ENCODE data around the gene DAAM2.

Gene DAAM2

GRCh38 chr6:39791850-39792539 lies at the start of gene DAAM2:
Gene DAAM2, plus strand, starts transcription at chr6:39792376. Its CDS starts 63,927 bp downstream, at chr6:39856303.
- DNase-seq = no peak

GRCh38 chr6:39746795-39747194 lies 45.4 kb upstream of the DAAM2 start:
- DNase-seq = no peak

GRCh38 chr6:39752835-39753724 lies 39.1 kb upstream of the DAAM2 start:
- DNase-seq = no peak

DNA sequence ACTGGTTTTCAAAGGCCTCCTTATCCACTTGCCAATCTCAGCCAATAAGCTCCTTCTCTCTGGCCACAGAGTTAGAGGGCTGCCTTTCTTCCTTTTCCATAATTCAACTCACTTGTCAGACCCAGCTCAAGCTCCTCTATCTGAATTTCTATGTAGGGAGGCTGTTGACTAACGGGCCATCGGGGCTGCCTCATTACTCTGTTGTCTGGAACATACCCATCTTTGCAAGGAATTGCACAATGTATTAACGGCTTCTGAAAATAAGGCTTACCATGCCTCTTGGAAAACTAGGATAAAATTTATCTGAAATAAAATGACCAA lies 38.5 kb upstream of the DAAM2 start:
- no peak for DNase-seq

DNA sequence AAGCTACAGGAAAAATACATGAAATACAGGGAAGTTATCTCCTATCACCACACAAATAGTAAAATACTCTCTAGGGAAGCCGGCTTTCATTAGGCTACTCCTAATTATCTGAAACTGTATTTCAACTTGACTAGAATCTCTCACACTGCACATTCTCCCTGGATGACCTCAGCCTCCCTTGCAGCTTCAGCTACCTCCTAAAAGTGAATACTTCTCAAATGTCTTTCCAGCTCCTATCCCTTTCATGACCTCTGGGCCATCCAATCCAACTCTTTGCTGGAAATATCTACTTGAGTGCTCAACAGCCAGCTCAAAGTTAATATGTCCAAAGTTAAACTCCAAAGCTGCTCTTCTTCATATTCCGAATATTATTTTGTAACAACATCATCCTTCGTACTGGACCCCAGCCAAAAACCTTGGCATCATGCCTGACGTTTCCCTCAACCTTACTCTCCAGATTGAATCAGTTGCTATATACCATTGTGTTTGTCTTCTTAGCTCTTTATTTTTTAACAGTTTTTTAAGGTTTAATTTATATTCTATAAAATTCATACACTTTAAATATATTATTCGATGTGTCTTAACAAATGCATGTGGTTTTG lies 37.6 kb upstream of the DAAM2 start:
- DNase-seq = no peak

DNA sequence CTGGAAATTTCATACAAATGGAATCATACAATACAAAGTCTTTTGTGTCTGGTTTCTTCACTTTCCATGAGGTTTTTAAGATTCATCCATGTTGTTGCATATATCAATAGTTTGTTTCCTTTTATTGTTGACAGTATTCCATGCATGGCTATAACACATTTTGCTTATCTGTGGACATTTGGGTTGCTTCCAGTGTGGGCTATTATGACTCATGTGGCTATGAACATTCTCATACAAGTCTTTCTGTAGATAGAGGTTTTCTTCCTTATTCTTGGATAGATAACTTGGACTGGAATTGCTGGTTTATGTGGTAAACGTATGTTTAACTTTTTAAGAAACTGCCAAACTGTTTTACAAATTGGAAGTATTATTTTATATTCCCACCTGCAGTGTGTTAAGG lies 36.9 kb upstream of the DAAM2 start:
- no peak for DNase-seq

GRCh38 chr6:39756582-39756981 lies 35.6 kb upstream of the DAAM2 start:
- DNase-seq = no peak

DNA sequence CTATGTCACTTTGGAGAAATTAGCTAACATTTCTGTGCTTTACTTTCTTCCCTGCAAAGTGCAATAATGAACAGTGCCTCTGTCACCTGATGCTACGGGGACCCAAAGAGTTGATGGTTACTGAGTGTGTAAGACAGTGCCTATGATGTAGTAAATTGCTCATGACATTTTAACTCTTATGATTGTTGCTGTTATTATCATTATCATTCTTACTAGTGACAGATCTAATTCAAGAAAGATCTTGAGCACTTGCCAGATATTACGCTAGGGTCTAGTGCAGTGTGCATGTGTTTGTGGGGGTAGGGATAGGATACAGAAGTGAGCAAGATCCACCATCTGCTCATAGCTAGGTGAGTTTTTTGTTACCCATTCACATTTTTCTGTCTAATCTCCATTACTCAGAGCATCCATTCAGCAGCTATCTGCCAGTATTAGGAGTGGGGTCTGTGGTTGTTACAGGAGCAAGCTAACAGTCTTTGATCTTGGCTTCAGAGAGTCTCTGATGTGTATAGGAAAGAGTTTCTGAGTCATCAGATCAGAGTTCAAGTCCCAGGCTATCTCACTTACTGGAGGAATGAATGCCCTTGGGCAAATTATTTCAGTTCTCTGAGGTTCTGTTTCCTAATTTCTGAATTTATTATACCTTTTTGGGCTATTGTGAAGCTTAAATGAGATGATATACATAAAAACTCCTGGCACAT lies 33.1 kb upstream of the DAAM2 start:
- no peak for DNase-seq

- DNase-seq = no peak
Measured at GRCh38 chr6:39760226-39760952, 31.8 kb upstream of the DAAM2 start.

DNA sequence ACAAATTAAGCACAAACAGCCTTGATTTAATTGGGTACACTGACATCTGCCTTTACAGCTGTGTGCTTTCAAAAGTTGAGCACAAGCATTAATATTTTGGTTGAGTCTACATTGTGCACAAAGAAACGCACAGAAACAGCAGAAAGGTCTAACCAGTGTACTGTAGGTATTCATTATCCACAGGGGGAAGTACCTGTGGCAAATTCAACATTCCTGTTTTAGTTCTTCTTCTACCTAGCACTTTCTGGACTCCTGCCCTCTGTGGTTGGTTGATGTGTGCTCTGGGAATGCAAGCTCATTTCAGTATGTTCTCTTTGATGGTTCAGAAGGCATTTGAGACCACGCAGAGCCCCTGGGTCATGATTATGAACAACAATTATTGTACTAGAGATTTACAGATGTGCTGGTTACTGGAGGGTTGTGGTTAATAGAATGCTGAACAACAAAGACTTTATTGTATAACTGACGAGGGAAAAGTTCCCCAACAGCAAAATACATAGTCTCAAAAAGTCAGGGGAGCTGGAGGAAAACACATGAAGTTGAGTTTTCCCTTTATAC lies 26.6 kb upstream of the DAAM2 start:
- no peak for DNase-seq

- DNase-seq = no peak
Measured at GRCh38 chr6:39769012-39769411, 23.2 kb upstream of the DAAM2 start.

DNA sequence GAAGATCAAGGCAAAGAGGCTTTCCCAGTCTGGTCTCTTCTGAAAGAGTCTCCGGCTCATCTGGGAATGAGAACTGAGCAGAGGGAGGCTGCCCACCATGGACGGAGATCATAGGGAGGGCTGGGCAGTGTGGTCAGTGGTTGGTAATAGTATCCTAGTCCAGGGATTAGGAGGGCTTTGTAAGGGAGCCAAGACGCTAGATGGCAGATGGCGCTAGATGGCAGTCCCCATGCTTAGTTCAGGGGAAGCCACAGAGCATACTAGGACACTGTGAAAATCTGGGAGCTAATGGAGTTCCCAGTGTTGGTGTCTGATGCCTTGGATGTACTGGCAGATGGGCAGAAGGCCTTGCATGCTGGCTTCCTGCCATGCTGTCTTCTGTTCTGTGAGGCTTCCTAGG lies 21.7 kb upstream of the DAAM2 start:
- DNase-seq = no peak

- no peak for DNase-seq
Measured at GRCh38 chr6:39772559-39773273, 19.5 kb upstream of the DAAM2 start.

DNA sequence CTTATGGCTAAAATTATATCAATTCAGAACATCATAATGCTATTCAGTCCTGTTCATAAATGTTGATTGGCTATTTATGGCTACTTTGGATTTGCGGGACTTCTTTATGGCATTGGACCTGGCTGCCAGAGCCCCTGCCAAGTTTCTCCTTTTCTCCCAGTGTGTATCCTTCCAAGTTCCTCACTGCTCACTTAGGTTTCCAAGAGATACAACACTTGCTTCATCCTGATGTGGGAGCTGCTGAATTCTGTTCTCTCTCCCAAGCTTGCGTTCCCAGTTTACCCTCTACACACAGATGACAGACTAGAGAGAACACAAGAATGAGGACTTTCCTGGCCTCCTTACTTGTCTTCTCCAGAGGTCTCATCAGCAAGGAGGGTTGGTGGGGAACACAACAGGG lies 18.4 kb upstream of the DAAM2 start:
- DNase-seq = no peak

- no peak for DNase-seq
Measured at GRCh38 chr6:39776581-39776980, 15.6 kb upstream of the DAAM2 start.

DNA sequence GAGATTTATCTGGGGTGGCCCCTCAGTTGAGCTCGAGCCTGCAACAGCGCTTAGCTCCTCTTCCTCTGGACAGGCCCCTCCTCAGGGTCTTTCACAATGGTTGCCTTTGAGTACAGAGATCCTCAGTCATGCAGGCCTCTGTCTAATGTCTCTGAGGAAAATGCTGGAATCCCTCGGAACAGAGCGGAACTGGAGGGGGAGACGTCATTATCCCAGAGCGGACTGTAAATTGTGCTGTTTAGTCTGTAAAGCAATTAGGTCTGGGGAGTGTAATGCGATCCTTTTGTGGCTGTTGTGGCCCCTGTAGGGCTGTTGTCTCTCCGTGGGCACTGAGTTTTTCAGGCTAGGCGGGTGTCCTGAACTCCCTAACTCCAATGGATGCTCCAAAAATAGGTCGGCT lies 15.0 kb upstream of the DAAM2 start:
- no peak for DNase-seq

DNA sequence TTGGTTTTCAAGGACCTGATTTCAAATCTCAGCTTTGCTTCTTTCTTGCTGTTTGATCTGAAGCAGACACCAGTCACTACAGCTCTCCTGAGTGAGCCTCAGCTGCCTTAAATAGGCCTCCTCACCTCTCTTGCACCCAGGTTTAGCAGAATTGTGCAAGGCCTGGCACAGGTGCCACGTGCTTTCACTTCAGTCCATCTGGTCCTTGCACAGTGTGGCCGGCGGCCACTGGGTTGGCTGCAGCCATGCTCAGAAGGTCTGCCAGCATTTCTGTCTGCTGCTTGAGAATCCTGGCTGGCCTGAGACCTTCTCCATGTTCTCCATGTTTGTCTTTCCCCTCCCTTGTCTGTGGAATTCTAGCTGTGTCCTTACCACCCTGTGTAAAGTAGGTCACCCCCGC lies 14.5 kb upstream of the DAAM2 start:
- DNase-seq = no peak

DNA sequence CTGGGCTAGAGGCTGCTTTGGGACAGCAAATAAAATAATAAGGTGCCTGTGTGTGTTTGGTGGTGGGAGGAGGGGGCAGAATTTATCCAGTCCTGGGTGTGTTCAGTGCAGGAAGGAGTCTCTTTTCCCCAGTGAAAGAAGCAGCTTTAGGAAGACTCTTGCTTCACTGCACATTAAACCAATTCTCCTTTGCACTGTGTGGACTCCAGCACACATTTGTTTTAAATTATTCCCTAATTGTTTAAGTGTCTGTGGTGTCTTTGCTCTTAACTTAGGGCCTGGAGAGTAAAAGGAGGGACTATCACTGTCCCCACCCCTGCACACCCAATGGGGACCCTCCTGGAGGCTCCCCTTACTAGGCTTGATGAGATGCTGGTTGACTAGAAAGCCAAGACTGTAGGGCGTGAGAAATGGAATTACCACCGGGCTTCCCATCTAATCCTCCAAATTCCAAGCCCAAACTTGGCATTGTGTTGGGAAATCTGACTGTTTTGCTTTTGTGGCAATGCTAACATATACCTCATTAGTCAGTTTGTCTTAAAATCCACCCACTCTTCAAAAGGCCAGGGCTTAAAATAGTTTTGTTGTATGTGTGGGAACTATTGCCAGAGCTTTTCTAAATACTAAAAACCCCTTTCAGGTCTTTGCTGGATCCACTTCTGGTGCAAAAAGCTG lies 13.5 kb upstream of the DAAM2 start:
- no peak for DNase-seq

DNA sequence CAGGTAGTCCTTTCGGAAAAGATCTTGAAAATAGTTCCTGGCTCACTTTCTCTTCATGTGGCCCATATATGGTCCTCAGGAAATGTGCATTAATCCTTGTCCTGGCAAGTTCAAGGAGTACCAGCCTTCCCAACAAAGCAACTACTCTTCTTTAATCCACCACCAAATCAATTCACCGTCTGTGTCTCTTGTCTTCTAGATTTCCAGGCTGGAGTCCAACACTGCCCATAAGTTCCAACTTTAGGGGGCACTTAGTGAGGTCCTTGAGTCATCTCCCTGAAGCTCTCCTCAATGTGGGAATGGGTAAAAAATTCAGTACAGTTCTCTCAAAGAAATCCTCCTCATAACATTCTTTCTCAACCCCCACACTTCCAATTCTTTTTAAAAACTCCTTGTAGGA lies 6.9 kb upstream of the DAAM2 start:
- no peak for DNase-seq

- DNase-seq = no peak
Measured at GRCh38 chr6:39786649-39787048, 5.5 kb upstream of the DAAM2 start.

GRCh38 chr6:39787322-39787721 lies 4.9 kb upstream of the DAAM2 start:
- no peak for DNase-seq
